Fibroblast of lung (primary cell): Measurements from ENCODE around the gene DIS3L2. TPM values are rescaled to one million over a fixed set of nuclear protein-coding genes. Genes with fewer than 3 reads are reported as not detected.
"Not testable (repeated sequence)": the region's sequence is repeated elsewhere in the genome, so short reads cannot be mapped to it uniquely, and the experiment has no call there.

ENCODE experiments used
- DNase-seq, 2 donors: peaks; one replicate each; pipeline versions ENCODE4 v3.0.0 to v3.0.0-alpha.2; 2010; ENCODE audit warnings: low read depth in 2 of 2
- H2AFZ ChIP-seq: 2 replicates; pipeline ENCODE4 v1.5.1; 2012; ENCODE audit warnings: low read length, control low read depth, inconsistent platforms
- H3K27ac ChIP-seq: 2 replicates; pipeline ENCODE4 v1.5.1; 2011; ENCODE audit warnings: low read length, control low read depth; ENCODE audit not compliant: insufficient read depth
- H3K27me3 ChIP-seq: 2 replicates; pipeline ENCODE4 v1.5.1; 2011; ENCODE audit warnings: mild to moderate bottlenecking, low read length; ENCODE audit not compliant: control insufficient read depth, insufficient read depth
- H3K36me3 ChIP-seq: 2 replicates; pipeline ENCODE4 v1.5.1; 2011; ENCODE audit warnings: low read length; ENCODE audit not compliant: control insufficient read depth, insufficient read depth
- H3K4me1 ChIP-seq: 2 replicates; pipeline ENCODE4 v1.5.1; 2011; ENCODE audit warnings: low read length; ENCODE audit not compliant: control insufficient read depth, insufficient read depth; ENCODE audit errors: extremely low read depth
- H3K4me2 ChIP-seq: 2 replicates; pipeline ENCODE4 v1.5.1; 2011; ENCODE audit warnings: low read length, control low read depth; ENCODE audit not compliant: insufficient read depth; ENCODE audit errors: extremely low read depth
- H3K4me3 ChIP-seq, 4 experiments: fragments of 200-600 bp in 1 of 4; sonication (generic) in 1 of 4; replicated peaks in 1 of 4; 2 replicates each; pipeline ENCODE4 v1.5.1; 2011 to 2016; ENCODE audit warnings: low read length in 4 of 4, low read depth in 3 of 4, mild to moderate bottlenecking in 3 of 4, control low read depth in 2 of 4, inconsistent platforms in 1 of 4, mixed read lengths in 1 of 4; ENCODE audit not compliant: insufficient read depth in 1 of 4; ENCODE audit errors: control extremely low read depth in 1 of 4
- H3K79me2 ChIP-seq: 2 replicates; pipeline ENCODE4 v1.5.1; 2012; ENCODE audit warnings: mild to moderate bottlenecking, low read length, inconsistent platforms; ENCODE audit not compliant: control insufficient read depth, insufficient read depth
- H3K9ac ChIP-seq: 2 replicates; pipeline ENCODE4 v1.5.1; 2011; ENCODE audit warnings: mild to moderate bottlenecking, low read length, control low read depth; ENCODE audit not compliant: insufficient read depth
- H3K9me3 ChIP-seq: 2 replicates; pipeline ENCODE4 v1.5.1; 2012; ENCODE audit warnings: low read depth, low read length; ENCODE audit not compliant: control insufficient read depth, insufficient read depth
- H4K20me1 ChIP-seq: 2 replicates; pipeline ENCODE4 v1.5.1; 2011; ENCODE audit warnings: low read length; ENCODE audit not compliant: control insufficient read depth, insufficient read depth; ENCODE audit errors: extremely low read depth
- EZH2 ChIP-seq: IDR thresholded peaks from 2 replicates; pipeline ENCODE4 v1.5.1; 2012; ENCODE audit warnings: low read length, control low read depth, mild to moderate bottlenecking; ENCODE audit errors: missing control alignments
- polyA plus RNA-seq, 2 donors: library from polyadenylated mRNA; depleted of rRNA in 1 of 2; stranded (reverse) in 1 of 2; unstranded in 1 of 2; fragments of >200 nt; gene quantifications; 2 replicates each; pipeline ENCODE4 v1.2.1, GENCODE V29; 2011 to 2012; ENCODE audit warnings: missing spikeins in 1 of 2
- total RNA-seq: library from RNA; depleted of rRNA; stranded (reverse); fragments of >200 nt; gene quantifications from 2 replicates; pipeline ENCODE4 v1.2.1, GENCODE V29; 2014
- TF ChIP-seq, protein P1 (sequence below), 2 donors: IDR thresholded peaks in 1 of 2; conservative IDR thresholded peaks in 1 of 2; 1 replicate in 1 of 2; 2 replicates in 1 of 2; pipeline ENCODE4 v1.5.1; 2011 to 2012; ENCODE audit warnings: low read length in 2 of 2, control low read depth in 1 of 2, inconsistent platforms in 1 of 2, low read depth in 1 of 2, mild to moderate bottlenecking in 1 of 2

DIS3L2 gene
- total and polyA plus RNA-seq, 2 donors (not counting 1 experiment from before 2014, with no cell fraction given): 5.2 to 15.2 TPM

DNA sequence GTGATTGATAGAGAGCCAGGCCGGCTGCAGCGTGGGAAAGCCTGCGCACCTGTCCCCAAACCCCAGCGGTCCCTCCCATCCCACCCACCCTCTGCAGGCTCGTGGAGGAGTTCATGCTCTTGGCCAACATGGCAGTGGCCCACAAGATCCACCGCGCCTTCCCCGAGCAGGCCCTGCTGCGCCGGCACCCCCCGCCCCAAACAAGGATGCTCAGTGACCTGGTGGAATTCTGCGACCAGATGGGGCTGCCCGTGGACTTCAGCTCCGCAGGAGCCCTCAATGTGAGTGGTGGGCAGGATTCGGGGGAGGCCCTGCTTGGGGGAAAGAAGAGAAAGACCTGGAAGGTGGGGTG lies 368.2 kb downstream of the DIS3L2 start:
- no peak overlapping the region for H3K27ac ChIP-seq
- H3K36me3 ChIP-seq: no peaks in the 10 kb centered on the region

DNA sequence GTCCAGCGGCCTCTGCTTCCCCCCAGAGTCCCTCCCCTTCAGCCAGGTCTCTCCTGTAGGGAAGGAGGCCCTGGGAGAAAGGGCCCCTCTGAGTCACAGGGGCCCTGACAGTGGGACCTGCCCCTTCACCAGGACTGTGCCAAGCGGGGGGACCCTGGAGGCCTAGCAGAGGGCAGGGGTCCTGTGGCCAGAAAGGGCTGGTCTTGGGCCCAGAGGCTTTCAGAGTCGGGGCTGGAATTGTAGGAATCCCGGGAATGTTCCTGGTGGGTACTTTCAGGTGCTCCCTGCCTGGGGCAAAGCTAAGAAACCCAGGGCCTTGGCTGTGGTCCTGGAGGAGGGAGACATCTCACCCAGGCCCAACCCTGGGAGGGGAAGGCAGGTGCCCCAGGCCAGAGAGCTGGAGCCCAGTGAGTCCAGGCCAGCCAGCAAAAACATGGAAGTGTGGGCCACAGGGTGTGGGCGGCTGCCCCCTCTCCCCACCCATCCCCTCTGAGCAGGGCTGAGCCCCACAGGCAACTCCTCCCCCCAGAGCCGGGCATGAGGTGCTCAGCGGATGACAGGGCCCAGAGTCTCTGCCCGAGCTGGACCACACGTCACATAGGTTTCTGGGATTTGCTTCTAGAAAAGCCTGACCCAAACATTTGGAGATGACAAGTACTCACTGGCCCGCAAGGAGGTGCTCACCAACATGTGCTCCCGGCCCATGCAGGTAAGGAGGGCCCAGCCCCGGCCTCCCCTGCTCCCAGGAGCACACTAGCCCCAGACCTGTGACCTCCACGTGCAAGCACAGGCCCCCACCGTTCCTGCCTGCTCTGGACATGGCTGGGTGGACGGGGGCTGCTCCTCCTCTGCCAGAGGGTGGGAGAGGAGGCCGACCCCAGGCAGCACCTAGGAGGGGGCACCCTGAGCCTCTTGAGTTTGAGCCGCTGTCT lies 368.8 kb downstream of the DIS3L2 start:
- Histone ChIP-seq H3K4me2 (no peak overlapping the region), H3K4me3 (no peak overlapping the region), H3K9me3 (no peaks in the 10 kb centered on the region), H3K4me1 (no peaks in the 10 kb centered on the region), H3K36me3 (no peaks in the 10 kb centered on the region), H3K79me2 (no peaks in the 10 kb centered on the region), H3K9ac (no peak overlapping the region), H2AFZ (no peak overlapping the region), H4K20me1 (peaks cover 2% of the 10 kb centered on the region), H3K27ac (no peak overlapping the region), H3K27me3 (no peaks in the 10 kb centered on the region)
- DNase-seq: no peak
- TF ChIP-seq, protein P1, sequence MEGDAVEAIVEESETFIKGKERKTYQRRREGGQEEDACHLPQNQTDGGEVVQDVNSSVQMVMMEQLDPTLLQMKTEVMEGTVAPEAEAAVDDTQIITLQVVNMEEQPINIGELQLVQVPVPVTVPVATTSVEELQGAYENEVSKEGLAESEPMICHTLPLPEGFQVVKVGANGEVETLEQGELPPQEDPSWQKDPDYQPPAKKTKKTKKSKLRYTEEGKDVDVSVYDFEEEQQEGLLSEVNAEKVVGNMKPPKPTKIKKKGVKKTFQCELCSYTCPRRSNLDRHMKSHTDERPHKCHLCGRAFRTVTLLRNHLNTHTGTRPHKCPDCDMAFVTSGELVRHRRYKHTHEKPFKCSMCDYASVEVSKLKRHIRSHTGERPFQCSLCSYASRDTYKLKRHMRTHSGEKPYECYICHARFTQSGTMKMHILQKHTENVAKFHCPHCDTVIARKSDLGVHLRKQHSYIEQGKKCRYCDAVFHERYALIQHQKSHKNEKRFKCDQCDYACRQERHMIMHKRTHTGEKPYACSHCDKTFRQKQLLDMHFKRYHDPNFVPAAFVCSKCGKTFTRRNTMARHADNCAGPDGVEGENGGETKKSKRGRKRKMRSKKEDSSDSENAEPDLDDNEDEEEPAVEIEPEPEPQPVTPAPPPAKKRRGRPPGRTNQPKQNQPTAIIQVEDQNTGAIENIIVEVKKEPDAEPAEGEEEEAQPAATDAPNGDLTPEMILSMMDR (conservative IDR thresholded peaks at IDR 0.05 in 1 of 2, IDR thresholded peaks at IDR 0.05 in 1 of 2; ENCODE audit: low read depth in 1 of 2, low read length in 2 of 2): no peak
- TF ChIP-seq EZH2: no peak

More for the DNA sequence above, 368.2 kb downstream of the DIS3L2 start:
- no peaks in the 10 kb centered on the region for H3K27me3 ChIP-seq
- no peak overlapping the region for H3K9ac ChIP-seq
- no peak overlapping the region for H3K4me2 ChIP-seq
- H4K20me1 ChIP-seq: peaks cover 2% of the 10 kb centered on the region
- no peak overlapping the region for H2AFZ ChIP-seq
- DNase-seq: no peak
- H3K79me2 ChIP-seq: no peaks in the 10 kb centered on the region
- no peaks in the 10 kb centered on the region for H3K4me1 ChIP-seq
- H3K4me3 ChIP-seq: no peak overlapping the region
- H3K9me3 ChIP-seq: no peaks in the 10 kb centered on the region
- TF ChIP-seq, protein P1 (conservative IDR thresholded peaks at IDR 0.05 in 1 of 2, IDR thresholded peaks at IDR 0.05 in 1 of 2; ENCODE audit: low read depth in 1 of 2, low read length in 2 of 2): no peak
- no peak for TF ChIP-seq EZH2

DNA sequence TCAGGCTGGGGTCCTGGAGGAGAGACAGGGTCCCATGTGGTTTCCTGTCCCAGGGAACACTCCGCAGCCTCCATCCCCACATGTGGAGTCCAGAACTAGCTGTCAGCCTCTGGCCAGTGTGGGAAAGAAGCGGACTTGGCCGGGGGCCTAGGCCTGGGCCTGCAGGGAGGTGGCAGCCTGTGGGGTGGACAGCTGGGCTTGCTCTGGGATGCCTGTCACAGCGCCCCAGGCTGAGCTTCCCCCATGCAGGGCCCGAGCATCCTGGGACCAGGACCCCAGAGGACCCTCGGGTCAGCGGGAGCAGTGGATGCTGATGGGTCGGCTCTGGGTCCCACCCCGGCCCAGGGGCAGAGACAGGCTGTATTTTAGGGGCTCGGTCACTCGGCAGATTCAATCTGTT lies 369.5 kb downstream of the DIS3L2 start:
- H3K9me3 ChIP-seq, H3K4me3 ChIP-seq, H2AFZ ChIP-seq, H3K4me1 ChIP-seq, H4K20me1 ChIP-seq, H3K79me2 ChIP-seq, H3K4me2 ChIP-seq, H3K27ac ChIP-seq, H3K9ac ChIP-seq, H3K36me3 ChIP-seq, H3K27me3 ChIP-seq: not testable (repeated sequence)
- peak in 1 of 2 donors; percentile 39 for DNase-seq

DNA sequence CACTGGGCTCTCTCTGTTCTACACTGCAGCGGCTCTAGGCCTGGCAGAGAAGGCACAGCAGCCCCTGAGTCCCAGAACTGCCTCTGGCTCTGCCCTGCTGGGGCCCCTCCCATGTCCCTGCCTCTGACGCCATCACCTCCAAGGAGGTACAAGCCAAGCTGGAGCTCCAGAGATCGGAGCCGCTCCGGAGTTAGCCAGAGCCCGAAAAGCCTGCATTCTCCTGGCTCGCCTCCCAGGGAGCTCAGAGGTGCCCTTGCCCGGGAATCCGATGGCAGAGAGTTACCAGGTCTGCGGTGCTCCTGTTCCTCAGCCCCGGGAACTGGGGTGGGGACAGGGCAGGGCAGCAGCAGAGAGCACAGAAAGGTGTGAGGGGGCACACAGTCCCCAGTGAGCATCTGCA lies 370.1 kb downstream of the DIS3L2 start:
- H3K9ac ChIP-seq, H3K4me3 ChIP-seq, H3K27ac ChIP-seq, H3K4me1 ChIP-seq, H3K79me2 ChIP-seq, H3K4me2 ChIP-seq, DNase-seq, H4K20me1 ChIP-seq, H3K27me3 ChIP-seq, H2AFZ ChIP-seq, H3K9me3 ChIP-seq, H3K36me3 ChIP-seq: not testable (repeated sequence)

DNA sequence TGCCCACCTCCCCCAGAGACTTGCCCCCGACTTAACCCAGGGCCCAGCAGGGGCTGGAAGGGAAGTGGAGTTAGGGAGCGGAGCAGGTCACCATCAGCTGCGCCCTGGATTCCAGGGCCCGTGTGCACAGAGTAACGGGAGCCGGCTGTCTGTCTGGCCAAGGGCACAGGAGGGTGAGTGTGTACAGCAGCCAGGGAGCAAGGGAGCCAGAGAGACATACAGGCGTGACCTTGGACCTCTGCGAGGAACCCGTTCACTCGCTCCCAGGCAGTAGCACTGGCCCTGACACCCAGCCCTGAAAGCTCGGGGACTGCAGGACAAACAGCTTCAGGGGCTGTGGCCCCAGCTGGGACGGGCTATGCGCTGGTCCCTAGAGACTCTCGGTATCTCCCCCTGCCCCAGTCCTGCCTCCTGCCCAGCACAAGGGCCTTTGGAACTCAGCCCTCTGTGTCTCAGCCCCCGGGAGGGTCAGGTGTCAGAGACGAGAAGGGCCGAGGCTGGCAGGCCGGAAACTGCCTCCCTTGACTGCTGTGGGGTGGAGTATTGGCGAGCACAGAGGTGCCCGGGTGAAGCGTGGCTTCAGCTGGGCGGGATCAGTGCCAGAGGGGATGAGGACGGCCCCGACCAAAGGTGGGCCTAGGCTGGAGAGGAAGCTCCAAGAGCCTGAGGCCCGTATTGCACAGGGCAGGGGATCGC lies 370.9 kb downstream of the DIS3L2 start:
- not testable (repeated sequence) for H3K4me2 ChIP-seq, H3K27me3 ChIP-seq, H3K79me2 ChIP-seq, DNase-seq, H3K27ac ChIP-seq, H3K9ac ChIP-seq, H3K4me3 ChIP-seq, H3K9me3 ChIP-seq, H3K4me1 ChIP-seq, H4K20me1 ChIP-seq, H3K36me3 ChIP-seq, H2AFZ ChIP-seq
